ENCODE data around the gene KCNIP1.

GRCh38 chr5:170573660-170574059 lies 69.8 kb downstream of the KCNIP1 start:
- TF ChIP-seq POLR2AphosphoS5 (IDR thresholded peaks at IDR 0.05): no peak
- TF ChIP-seq, protein P1, sequence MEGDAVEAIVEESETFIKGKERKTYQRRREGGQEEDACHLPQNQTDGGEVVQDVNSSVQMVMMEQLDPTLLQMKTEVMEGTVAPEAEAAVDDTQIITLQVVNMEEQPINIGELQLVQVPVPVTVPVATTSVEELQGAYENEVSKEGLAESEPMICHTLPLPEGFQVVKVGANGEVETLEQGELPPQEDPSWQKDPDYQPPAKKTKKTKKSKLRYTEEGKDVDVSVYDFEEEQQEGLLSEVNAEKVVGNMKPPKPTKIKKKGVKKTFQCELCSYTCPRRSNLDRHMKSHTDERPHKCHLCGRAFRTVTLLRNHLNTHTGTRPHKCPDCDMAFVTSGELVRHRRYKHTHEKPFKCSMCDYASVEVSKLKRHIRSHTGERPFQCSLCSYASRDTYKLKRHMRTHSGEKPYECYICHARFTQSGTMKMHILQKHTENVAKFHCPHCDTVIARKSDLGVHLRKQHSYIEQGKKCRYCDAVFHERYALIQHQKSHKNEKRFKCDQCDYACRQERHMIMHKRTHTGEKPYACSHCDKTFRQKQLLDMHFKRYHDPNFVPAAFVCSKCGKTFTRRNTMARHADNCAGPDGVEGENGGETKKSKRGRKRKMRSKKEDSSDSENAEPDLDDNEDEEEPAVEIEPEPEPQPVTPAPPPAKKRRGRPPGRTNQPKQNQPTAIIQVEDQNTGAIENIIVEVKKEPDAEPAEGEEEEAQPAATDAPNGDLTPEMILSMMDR (IDR thresholded peaks at IDR 0.05 in 8 of 11, conservative IDR thresholded peaks at IDR 0.05 in 3 of 11): no peak
- TF ChIP-seq POLR2A (IDR thresholded peaks at IDR 0.05): no peak
